DMS114 treated with DMSO at 0.1 percent for 48 hours (cell line): Measurements from ENCODE around the gene PIEZO1.

Source experiments
- DNase-seq: peaks from one replicate; lab custom pipeline; 2025; ENCODE audit not compliant: unreplicated experiment; lab: John Stamatoyannopoulos, UW

The PIEZO1 gene

GRCh38 chr16:88769617-88770460 is 15.2 kb downstream of the PIEZO1 start:
- no peak for DNase-seq

DNA sequence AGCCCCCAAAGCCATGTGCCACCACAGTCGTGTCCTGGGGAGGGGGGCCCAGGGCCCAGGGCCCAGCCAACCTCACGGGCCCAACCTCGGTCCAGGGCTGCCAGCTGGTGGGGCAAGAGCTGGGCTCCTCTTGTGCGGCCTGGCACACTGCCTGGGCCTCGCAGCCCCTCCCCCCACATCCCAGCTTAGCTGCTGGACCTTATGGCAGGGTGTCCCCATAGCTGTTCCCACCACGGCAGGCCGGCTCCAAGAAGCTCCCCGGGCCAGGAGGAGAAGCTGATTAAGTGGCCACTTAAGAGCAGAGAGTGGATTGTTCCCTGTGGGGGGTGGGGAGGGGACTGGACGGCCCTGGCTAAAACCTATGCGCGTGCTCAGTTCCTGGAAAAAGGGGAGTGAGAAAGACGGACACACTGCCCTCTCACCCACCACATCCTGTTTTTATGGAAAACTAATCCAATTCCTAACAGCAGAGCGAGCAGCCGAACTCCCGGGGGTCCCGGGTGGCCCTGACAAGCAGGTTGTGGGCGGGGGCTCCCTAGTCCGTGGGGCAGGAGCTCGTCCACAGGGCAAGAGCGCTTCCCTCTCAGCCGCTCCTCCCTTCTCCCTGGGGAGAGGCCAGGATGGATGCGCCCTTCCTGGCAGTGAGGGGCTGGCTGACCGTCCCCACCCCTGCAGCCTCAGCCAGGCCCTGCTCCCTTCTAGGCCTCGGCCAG is 16.8 kb downstream of the PIEZO1 start:
- no peak for DNase-seq

- no peak for DNase-seq
Measured at GRCh38 chr16:88767546-88768070, 17.4 kb downstream of the PIEZO1 start.

DNA sequence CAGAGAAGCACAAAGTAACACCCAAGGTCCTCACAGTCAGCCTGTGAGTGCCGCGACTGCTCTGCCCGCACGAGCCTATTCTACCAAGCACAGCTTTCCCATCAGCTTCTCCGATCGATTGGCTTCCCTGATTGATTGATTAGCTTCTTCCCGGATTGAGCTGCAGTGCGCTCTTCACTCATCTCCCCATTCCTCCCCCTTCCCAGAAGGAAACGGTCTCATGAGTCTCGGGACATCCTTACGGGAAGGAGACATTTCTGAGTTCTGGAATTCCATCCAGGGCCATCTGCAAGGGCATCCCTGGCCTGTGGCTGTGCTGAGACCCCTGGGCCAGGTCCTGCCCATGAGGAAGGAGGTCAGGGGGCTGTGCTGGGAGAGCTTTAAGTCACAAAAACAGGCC is 18.0 kb downstream of the PIEZO1 start:
- no peak for DNase-seq

GRCh38 chr16:88764913-88765349 is 20.1 kb downstream of the PIEZO1 start:
- no peak for DNase-seq

GRCh38 chr16:88764080-88764479 is 20.9 kb downstream of the PIEZO1 start:
- no peak for DNase-seq

DNA sequence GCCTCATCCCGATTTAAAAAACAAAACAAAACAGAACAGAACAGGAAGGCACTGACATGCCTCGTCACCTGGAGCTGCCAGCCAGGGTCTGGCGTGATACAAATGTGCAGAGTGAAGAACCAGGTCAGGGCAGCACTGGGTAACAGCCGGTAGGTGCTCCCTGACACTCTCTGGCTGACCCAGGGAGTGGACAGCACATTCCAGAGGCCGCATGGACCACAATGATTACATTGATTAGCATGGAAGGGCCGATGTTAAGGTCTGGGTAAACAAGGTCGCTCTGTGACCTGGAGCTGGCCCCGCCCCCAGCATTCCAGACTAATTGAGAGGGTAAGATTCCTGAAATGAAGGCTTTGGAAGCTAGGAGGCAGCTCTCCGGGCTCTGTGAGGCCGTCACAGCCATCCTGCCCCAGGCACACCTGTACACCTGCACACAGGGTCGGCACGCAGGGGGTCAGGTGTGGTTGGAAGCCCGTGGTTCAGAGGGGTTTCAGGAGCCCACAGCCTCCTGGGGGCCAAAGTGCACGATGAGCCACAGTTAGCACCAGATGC is 21.4 kb downstream of the PIEZO1 start:
- DNase-seq = no peak

DNA sequence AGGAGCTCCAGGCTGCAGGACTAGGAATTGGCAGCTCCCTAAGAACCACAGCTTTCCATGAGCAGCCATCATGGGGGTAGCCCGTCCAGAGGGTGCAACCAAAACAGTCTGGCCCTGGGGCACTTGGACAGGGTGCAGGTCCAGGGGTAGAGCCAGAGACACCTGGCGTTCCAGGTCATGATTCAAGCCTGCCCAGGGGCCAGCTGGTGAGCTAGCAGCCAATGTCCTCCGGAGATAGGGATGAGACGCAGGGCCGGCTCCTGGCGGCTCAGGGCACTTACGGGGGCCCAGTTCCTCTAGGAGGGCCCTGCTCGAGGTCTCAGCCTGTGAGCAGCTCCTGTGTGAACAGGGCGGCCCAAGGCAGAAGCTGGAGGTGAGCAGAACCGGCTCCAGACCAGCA is 22.1 kb downstream of the PIEZO1 start:
- DNase-seq = no peak

DNA sequence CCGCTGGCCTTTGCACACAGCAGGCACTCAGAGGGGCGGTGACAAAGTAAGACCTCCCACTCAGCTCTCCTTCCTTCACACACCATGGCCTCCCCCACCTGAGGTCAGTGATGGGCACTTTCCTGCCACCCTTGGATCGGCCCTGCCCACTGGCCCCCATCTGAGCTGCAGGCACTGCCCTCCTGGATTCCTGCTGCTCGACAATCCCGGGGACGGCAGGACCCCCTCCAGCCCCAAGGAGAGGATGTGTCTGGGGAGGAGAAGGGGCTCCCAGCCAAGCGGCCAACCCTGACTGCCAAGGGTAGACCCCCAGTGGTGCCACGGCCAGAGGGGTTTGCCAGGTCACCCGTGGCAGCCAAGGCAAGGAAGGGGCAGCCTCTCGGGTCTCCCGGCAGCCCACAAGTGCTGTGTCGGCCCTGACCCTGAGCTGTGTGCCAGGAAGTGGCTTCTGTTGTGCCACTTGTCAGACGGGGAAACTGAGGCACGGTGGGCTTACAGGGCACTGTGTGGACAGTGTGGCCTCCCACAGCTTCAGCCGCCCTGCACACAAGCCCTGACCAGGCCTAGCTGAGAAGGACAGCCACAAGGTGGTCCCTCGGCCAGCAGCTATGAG is 22.7 kb downstream of the PIEZO1 start:
- DNase-seq = no peak

DNA sequence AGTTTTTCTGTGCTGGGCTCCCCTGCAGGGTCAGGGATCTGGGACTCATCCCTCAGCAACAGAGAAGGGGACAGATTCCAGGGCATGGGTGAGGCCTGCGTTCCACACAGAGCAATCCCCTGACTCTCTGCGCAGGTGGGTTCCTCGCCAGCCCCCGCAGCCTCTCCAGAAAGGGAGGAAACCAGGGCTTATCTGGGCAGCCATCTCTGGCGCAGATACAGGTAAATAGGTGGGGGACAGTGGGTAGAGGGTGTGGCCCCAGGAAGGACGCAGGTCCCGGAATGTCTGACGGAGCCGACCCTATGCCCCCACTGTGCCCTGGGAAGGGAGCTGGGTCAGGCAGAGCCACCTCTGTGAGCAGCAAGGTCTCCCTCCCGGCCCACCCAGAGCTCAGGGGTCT is 23.2 kb downstream of the PIEZO1 start:
- DNase-seq = no peak

- DNase-seq = no peak
Measured at GRCh38 chr16:88761143-88761534, 23.9 kb downstream of the PIEZO1 start.

DNA sequence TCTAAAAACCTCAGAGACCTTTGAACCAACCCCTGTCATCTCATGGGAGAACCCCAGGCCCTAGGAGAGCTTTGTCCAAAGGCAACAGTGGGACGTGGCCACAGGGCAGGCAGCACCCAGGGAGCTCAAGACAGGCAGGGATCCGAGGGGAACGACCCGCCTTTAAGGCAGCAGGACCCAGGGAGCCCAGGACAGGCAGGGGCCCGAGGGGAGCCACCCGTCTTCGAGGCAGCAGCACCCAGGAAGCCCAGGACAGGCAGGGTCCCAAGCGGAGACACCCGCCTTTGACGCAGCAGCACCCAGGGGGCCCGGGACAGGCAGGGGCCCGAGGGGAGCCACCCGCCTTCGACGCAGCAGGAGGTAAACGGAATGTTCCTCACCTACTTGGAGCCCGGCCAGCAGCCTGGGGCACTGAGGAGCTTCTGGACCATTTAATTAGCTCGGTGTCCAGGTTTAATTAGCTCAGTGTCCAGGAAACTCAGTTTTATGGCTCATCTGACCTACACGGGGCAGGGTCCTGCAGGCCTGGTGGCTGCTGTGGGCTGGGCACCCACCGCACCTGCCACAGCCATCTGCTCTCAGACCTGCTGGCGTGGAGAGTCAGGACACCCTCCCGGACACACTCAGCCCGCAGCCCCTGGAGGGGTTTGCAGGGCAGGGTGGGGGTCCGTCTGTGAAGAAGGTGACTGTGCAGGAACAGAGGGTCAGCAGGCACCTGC is 24.4 kb downstream of the PIEZO1 start:
- no peak for DNase-seq

GRCh38 chr16:88759976-88760350 is 25.1 kb downstream of the PIEZO1 start:
- DNase-seq = no peak

GRCh38 chr16:88759245-88759975 is 25.6 kb downstream of the PIEZO1 start:
- DNase-seq = no peak

DNA sequence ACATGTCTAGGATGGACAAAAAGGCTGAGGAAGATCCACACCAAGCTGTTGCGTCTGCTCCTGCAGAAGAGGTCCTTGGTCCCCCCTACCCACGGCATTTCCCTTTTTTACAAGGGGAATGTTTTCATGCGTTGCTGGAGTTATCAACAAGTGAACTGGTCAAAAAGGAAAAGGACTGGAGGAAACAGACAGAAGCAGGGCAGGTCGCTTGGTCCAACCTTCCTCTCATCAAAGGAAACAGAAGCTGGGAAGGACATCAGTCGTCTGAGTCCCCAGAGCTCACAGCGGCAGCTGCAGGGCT is 26.1 kb downstream of the PIEZO1 start:
- DNase-seq = no peak

DNA sequence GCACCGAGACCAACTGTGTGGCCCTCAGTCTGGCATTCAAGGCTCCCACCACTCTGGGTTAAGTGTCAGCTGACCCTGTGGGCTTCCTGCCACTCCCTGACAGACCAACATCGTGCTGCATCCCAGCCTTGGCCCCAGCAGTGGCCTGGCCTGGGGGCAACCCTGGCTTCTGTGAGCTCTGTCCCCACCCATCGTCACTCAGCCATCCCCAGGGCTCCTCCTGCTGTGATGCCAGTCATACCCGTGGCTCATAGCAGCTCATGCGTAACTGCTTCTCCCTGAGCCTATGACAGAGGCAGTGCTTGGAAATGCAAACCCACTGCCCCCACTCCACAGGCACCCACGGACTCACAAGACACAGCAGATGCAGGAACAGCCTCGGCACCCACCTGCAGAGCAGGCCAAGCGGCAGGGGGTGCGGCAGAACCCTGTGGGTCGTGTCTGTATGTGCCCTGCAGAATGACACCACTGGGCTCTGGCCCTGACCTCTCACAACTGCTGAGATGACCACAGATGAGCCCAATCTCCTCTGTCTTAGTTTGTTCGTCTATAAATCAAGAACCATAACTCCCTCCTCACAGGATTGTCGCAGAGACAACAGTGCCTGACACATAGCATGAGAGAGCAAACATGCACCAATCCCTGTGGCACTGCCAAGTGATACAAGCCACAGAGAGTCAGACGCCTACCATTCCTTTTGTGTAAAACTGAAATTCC is 26.6 kb downstream of the PIEZO1 start:
- no peak for DNase-seq

GRCh38 chr16:88755745-88756443 is 29.1 kb downstream of the PIEZO1 start:
- DNase-seq = no peak

GRCh38 chr16:88754912-88755744 is 29.9 kb downstream of the PIEZO1 start:
- DNase-seq = peak; percentile 37
